ENCODE data around the gene RGS12.

RGS12 gene

DNA sequence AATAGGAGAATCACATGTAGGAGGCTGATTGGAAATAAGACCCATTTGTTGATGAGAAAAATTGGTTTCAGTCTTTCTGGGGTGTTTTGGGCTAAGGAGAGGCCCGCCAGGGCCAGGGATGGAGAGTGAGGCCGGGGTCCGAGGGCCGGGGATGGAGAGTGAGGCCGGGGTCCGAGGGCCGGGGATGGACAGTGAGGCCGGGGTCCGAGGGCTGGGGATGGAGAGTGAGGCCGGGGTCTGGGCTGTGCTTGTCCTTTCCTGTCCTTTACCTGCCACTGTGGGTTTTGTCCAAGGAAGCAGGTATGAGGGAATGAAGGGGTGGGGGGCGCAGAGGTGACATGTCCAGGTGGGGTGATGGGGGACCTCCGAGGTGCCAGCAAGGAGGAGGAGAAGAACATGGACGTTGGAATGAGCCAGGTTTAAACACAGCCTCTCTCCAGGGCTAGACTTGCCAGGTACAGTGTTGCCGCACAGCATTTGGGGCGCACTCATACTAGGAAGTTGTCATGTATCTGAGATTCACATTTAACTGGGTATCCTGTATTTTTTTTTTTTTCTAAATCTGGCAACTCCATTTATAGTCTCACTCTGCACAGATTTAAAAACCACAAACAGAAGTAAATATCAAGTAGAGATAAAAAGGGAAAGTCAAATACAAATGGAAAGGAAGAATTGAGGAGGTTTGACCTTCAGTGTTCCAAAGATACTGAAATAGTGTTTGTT is 8.8 kb downstream of the RGS12 start:
- 0 out of 2 replicates have a peak, but pooled peaks cover 2% of the 10 kb centered on the region for H3K27me3 ChIP-seq (ENCODE audit: control insufficient read depth, low read length)

GRCh38 chr4:3302173-3302785 is 9.5 kb downstream of the RGS12 start:
- no peak overlapping the region for H3K27ac ChIP-seq (ENCODE audit: low read depth, low read length)
- no peaks in the 10 kb centered on the region for H3K27me3 ChIP-seq (ENCODE audit: control insufficient read depth, low read length)
- peak overlapping the region; percentile 43 for H3K4me2 ChIP-seq (ENCODE audit: low read length)
- H3K4me1 ChIP-seq (ENCODE audit: control insufficient read depth, low read length), result peaks cover 31% of the 10 kb centered on the region
- no peaks in the 10 kb centered on the region for H4K20me1 ChIP-seq (ENCODE audit: control insufficient read depth, insufficient read depth, low read depth, low read length)
- H3K9me2 ChIP-seq (replicated peaks; ENCODE audit: control insufficient read depth, low read length), result no peaks in the 10 kb centered on the region
- H3K79me2 ChIP-seq (ENCODE audit: control insufficient read depth, low read length), result no peaks in the 10 kb centered on the region
- no peaks in the 10 kb centered on the region for H3K36me3 ChIP-seq (ENCODE audit: control insufficient read depth, low read length)
- peak overlapping the region; percentile 43 for H3K4me3 ChIP-seq (ENCODE audit: low read length)
- no peak for TF ChIP-seq CTCF (IDR thresholded peaks at IDR 0.05; ENCODE audit: low read depth, low read length, poor library complexity, severe bottlenecking)
- no peak for TF ChIP-seq EZH2phosphoT487 (IDR thresholded peaks at IDR 0.05; ENCODE audit: borderline replicate concordance, low read length)
- H3F3A ChIP-seq (ENCODE audit: control insufficient read depth, insufficient read depth), result no peaks in the 10 kb centered on the region
- H3K9me3 ChIP-seq (ENCODE audit: control insufficient read depth, insufficient read depth, low read length), result no peaks in the 10 kb centered on the region

More for the DNA sequence above, 8.8 kb downstream of the RGS12 start:
- Histone ChIP-seq H3K79me2 (ENCODE audit: control insufficient read depth, low read length) (no peaks in the 10 kb centered on the region), H3K36me3 (ENCODE audit: control insufficient read depth, low read length) (no peaks in the 10 kb centered on the region), H3K9me3 (ENCODE audit: control insufficient read depth, insufficient read depth, low read length) (no peaks in the 10 kb centered on the region), H3K27ac (ENCODE audit: low read depth, low read length) (no peak overlapping the region), H3K9me2 (replicated peaks; ENCODE audit: control insufficient read depth, low read length) (no peaks in the 10 kb centered on the region), H3F3A (ENCODE audit: control insufficient read depth, insufficient read depth) (no peaks in the 10 kb centered on the region), H3K4me3 (ENCODE audit: low read length) (no peak overlapping the region), H3K4me2 (ENCODE audit: low read length) (peak overlapping the region; percentile 43; the same call in 1 of the 2 replicates), H3K4me1 (ENCODE audit: control insufficient read depth, low read length) (peaks cover 31% of the 10 kb centered on the region), H4K20me1 (ENCODE audit: control insufficient read depth, insufficient read depth, low read depth, low read length) (no peaks in the 10 kb centered on the region)
- TF ChIP-seq EZH2phosphoT487 (IDR thresholded peaks at IDR 0.05; ENCODE audit: borderline replicate concordance, low read length), result no peak
- no peak for TF ChIP-seq CTCF (IDR thresholded peaks at IDR 0.05; ENCODE audit: low read depth, low read length, poor library complexity, severe bottlenecking)

DNA sequence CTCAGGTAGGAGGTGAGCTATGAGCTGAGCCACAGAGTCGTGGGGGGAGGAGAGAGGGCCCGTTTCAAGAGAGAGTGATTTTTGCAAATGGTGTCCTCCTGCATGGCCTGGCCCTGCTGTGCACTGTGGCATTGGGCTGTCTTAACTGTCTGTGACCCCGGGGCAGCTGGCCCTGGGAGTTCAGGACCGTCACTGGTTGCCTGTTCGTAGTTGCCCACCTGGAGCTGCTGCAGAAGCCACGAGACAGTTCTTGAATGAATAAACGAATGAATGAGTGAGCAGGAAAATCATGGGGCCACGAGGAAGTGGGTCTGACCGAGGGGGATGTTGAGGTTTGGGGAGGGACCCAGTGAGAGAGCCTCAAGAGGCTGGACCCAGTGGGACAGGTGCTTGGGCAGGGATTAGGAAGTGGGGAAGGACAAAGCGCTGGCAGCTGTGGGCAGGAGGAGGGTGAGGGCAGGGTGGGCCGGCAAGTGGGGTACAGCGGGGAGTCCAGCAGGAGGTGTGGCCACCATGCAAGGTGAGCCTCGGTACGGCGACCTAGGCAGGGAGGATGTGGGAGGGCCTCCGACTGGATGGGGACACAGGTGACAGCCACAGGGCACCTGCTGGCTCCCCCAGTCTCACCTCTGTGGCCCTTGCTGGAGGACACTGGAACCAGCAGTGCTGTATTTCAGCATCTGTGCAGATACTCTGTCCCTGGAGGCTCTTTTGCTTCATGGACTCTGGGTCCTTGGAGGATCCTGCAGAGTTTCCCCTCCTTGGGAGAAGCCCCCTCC is 10.2 kb downstream of the RGS12 start:
- Histone ChIP-seq H3K4me1 (ENCODE audit: control insufficient read depth, low read length) (peaks cover 31% of the 10 kb centered on the region), H3K27me3 (ENCODE audit: control insufficient read depth, low read length) (no peaks in the 10 kb centered on the region), H3F3A (ENCODE audit: control insufficient read depth, insufficient read depth) (no peaks in the 10 kb centered on the region), H3K27ac (ENCODE audit: low read depth, low read length) (no peak overlapping the region), H4K20me1 (ENCODE audit: control insufficient read depth, insufficient read depth, low read depth, low read length) (no peaks in the 10 kb centered on the region), H3K79me2 (ENCODE audit: control insufficient read depth, low read length) (no peaks in the 10 kb centered on the region), H3K4me2 (ENCODE audit: low read length) (peak overlapping the region; percentile 43), H3K9me2 (replicated peaks; ENCODE audit: control insufficient read depth, low read length) (no peaks in the 10 kb centered on the region), H3K36me3 (ENCODE audit: control insufficient read depth, low read length) (no peaks in the 10 kb centered on the region), H3K4me3 (ENCODE audit: low read length) (peak overlapping the region; percentile 43), H3K9me3 (ENCODE audit: control insufficient read depth, insufficient read depth, low read length) (no peaks in the 10 kb centered on the region)
- TF ChIP-seq CTCF (IDR thresholded peaks at IDR 0.05; ENCODE audit: low read depth, low read length, poor library complexity, severe bottlenecking), result no peak
- TF ChIP-seq EZH2phosphoT487 (IDR thresholded peaks at IDR 0.05; ENCODE audit: borderline replicate concordance, low read length), result no peak
